Mammary epithelial cell (primary cell): ENCODE results near the gene SBNO2.

Experiments used
- CTCF ChIP-seq, 2 donors: IDR thresholded peaks in 1 of 2; conservative IDR thresholded peaks in 1 of 2; 2 replicates each; pipeline ENCODE4 v1.5.1; 2011 to 2012; ENCODE audit warnings: inconsistent platforms in 2 of 2, low read length in 2 of 2, mild to moderate bottlenecking in 2 of 2, control low read depth in 1 of 2, low read depth in 1 of 2; ENCODE audit not compliant: insufficient read depth in 1 of 2; ENCODE audit errors: extremely low read depth in 1 of 2
- EZH2 ChIP-seq: IDR thresholded peaks from 2 replicates; pipeline ENCODE4 v1.6.1; 2012; ENCODE audit warnings: low read length, inconsistent platforms, borderline replicate concordance

- TF ChIP-seq CTCF (conservative IDR thresholded peaks at IDR 0.05 in 1 of 2, IDR thresholded peaks at IDR 0.05 in 1 of 2; ENCODE audit: extremely low read depth in 1 of 2, insufficient read depth in 1 of 2, low read depth in 1 of 2, low read length in 2 of 2) (no peak), EZH2 (no peak)
Observed at GRCh38 chr19:1117654-1118053, 56.4 kb downstream of the SBNO2 start.
